Astrocyte (in vitro differentiated cells and primary cell): ENCODE data around the gene MPHOSPH9. TPM values are rescaled to one million over a fixed set of nuclear protein-coding genes. Genes with fewer than 3 reads are reported as not detected.

ENCODE experiments used
- DNase-seq: peaks from one replicate; pipeline ENCODE4 v3.0.0-alpha.2; 2010; ENCODE audit warnings: low read depth
- FAIRE-seq: peaks from 2 replicates; lab custom pipeline; 2011; peaks lifted over from hg19 to GRCh38; lab: Jason Lieb, UNC
- H2AFZ ChIP-seq: 2 replicates; pipeline ENCODE4 v1.6.0; 2012; ENCODE audit warnings: low read depth, low read length, inconsistent platforms
- H3K27ac ChIP-seq: 2 replicates; pipeline ENCODE4 v1.5.1; 2011; ENCODE audit warnings: low read depth, low read length, inconsistent platforms
- H3K27me3 ChIP-seq: 2 replicates; pipeline ENCODE4 v1.6.0; 2011; ENCODE audit warnings: low read length, inconsistent platforms; ENCODE audit not compliant: insufficient read depth
- H3K36me3 ChIP-seq: 2 replicates; pipeline ENCODE4 v1.5.1; 2011; ENCODE audit warnings: low read length, inconsistent platforms; ENCODE audit not compliant: insufficient read depth
- H3K4me1 ChIP-seq: 2 replicates; pipeline ENCODE4 v1.5.1; 2011; ENCODE audit warnings: low read length, inconsistent platforms; ENCODE audit not compliant: insufficient read depth
- H3K4me2 ChIP-seq: 2 replicates; pipeline ENCODE4 v1.6.0; 2012; ENCODE audit warnings: low read length, inconsistent platforms
- H3K4me3 ChIP-seq: 2 replicates; pipeline ENCODE4 v1.5.1; 2011; ENCODE audit warnings: low read depth, mild to moderate bottlenecking, low read length, inconsistent platforms; ENCODE audit not compliant: insufficient read depth
- H3K79me2 ChIP-seq: 2 replicates; pipeline ENCODE4 v1.6.0; 2012; ENCODE audit warnings: mild to moderate bottlenecking, low read length, inconsistent platforms; ENCODE audit not compliant: insufficient read depth
- H3K9ac ChIP-seq: 2 replicates; pipeline ENCODE4 v1.6.0; 2012; ENCODE audit warnings: mild to moderate bottlenecking, low read length, inconsistent platforms
- H3K9me3 ChIP-seq: 2 replicates; pipeline ENCODE4 v1.5.1; 2012; ENCODE audit warnings: low read depth, mild to moderate bottlenecking, low read length, inconsistent platforms; ENCODE audit not compliant: insufficient read depth
- H4K20me1 ChIP-seq: 2 replicates; pipeline ENCODE4 v1.6.0; 2012; ENCODE audit warnings: low read length, inconsistent platforms; ENCODE audit not compliant: insufficient read depth
- H3K27ac Mint-ChIP-seq: one replicate; pipeline ENCODE4 v1.8.0; 2021; ENCODE audit warnings: mild to moderate bottlenecking, mixed read lengths; ENCODE audit not compliant: unreplicated experiment
- H3K27me3 Mint-ChIP-seq: one replicate; pipeline ENCODE4 v1.8.0; 2021; ENCODE audit warnings: low read depth, mixed read lengths; ENCODE audit not compliant: unreplicated experiment
- H3K36me3 Mint-ChIP-seq: one replicate; pipeline ENCODE4 v1.8.0; 2021; ENCODE audit warnings: low read depth, mixed read lengths; ENCODE audit not compliant: unreplicated experiment
- H3K4me1 Mint-ChIP-seq: one replicate; pipeline ENCODE4 v1.8.0; 2021; ENCODE audit warnings: low read depth, mixed read lengths; ENCODE audit not compliant: unreplicated experiment
- H3K4me3 Mint-ChIP-seq: one replicate; pipeline ENCODE4 v1.8.0; 2021; ENCODE audit warnings: mild to moderate bottlenecking, moderate library complexity, mixed read lengths; ENCODE audit not compliant: unreplicated experiment
- H3K9me3 Mint-ChIP-seq: one replicate; pipeline ENCODE4 v1.8.0; 2021; ENCODE audit warnings: mild to moderate bottlenecking, mixed read lengths; ENCODE audit not compliant: unreplicated experiment
- EZH2 ChIP-seq: IDR thresholded peaks from 2 replicates; pipeline ENCODE4 v1.6.1; 2012; ENCODE audit warnings: mild to moderate bottlenecking, low read length, inconsistent platforms; ENCODE audit not compliant: insufficient read depth
- total RNA-seq: library from RNA; stranded (reverse); gene quantifications from 2 replicates; pipeline ENCODE4 v1.2.1, GENCODE V29; 2021
- TF ChIP-seq, protein P1 (sequence below): IDR thresholded peaks from 2 replicates; pipeline ENCODE4 v1.5.1; 2011; ENCODE audit warnings: low read depth, mild to moderate bottlenecking, inconsistent platforms, low read length, moderate library complexity; ENCODE audit not compliant: insufficient read depth

The MPHOSPH9 gene
- total RNA-seq, 1 donor from 2014 or later = 24.9 TPM

DNA sequence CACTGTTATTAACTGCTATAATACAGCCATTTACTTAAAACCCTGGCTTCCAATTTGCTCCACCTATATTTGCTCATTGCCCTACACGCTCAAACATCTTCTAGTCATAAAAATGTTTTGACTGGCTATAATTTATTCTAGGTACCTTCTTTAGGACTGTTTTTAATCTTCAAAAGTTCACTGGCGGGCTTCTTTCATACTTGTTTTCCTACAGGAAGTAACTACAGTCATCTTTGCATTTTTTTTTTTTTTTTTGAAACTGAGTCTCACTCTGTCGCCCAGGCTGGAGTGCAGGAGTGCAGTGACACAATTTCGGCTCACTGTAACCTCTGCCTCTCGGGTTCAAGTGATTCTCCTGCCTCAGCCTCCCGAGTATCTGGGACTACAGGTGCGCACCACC, 32.5 kb downstream of the MPHOSPH9 start:
- no peak for DNase-seq
- Histone ChIP-seq H3K9me3 (no peaks in the 10 kb centered on the region), H3K4me2 (no peak overlapping the region), H3K9ac (no peak overlapping the region), H3K36me3 (peaks cover 34% of the 10 kb centered on the region), H3K79me2 (no peaks in the 10 kb centered on the region), H4K20me1 (no peaks in the 10 kb centered on the region), H3K4me3 (no peak overlapping the region), H3K27ac (no peak overlapping the region), H3K4me1 (no peaks in the 10 kb centered on the region), H3K27me3 (no peaks in the 10 kb centered on the region), H2AFZ (no peak overlapping the region)
- H3K27me3 Mint-ChIP-seq = no peaks in the 10 kb centered on the region
- TF ChIP-seq EZH2 = no peak
- FAIRE-seq = no peak
- no peaks in the 10 kb centered on the region for H3K4me1 Mint-ChIP-seq
- H3K27ac Mint-ChIP-seq = no peak overlapping the region
- H3K9me3 Mint-ChIP-seq = peaks cover under 1% of the 10 kb centered on the region
- no peak overlapping the region for H3K4me3 Mint-ChIP-seq
- peaks cover 14% of the 10 kb centered on the region for H3K36me3 Mint-ChIP-seq

DNA sequence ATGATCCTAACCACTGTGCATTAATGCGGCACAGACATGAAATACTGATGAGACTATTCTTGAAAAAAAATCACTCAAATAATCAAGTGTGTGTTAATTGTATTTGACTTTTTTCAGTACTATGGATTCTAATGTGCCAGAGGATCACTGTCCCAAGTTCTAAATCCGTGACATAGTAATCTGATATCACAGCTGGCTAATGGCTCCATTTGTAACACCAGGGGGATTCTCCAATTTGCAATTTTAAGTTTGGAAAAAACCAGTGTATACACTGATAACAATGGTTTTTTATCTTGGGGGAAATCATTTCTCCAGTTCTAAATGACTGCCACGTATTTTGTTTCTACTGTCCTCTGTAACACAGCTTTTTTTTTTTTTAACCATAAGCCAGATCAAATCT, 33.0 kb downstream of the MPHOSPH9 start:
- Mint-ChIP-seq H3K9me3 (no peaks in the 10 kb centered on the region), H3K27ac (no peak overlapping the region), H3K36me3 (peaks cover 12% of the 10 kb centered on the region), H3K4me3 (no peak overlapping the region), H3K4me1 (no peaks in the 10 kb centered on the region), H3K27me3 (no peaks in the 10 kb centered on the region)
- Histone ChIP-seq H3K79me2 (no peaks in the 10 kb centered on the region), H2AFZ (no peak overlapping the region), H3K4me1 (no peaks in the 10 kb centered on the region), H3K27ac (no peak overlapping the region), H3K27me3 (no peaks in the 10 kb centered on the region), H3K9me3 (no peaks in the 10 kb centered on the region), H4K20me1 (no peaks in the 10 kb centered on the region), H3K4me2 (no peak overlapping the region), H3K4me3 (no peak overlapping the region), H3K36me3 (peaks cover 34% of the 10 kb centered on the region), H3K9ac (no peak overlapping the region)
- DNase-seq = no peak
- no peak for TF ChIP-seq EZH2
- TF ChIP-seq, protein P1, sequence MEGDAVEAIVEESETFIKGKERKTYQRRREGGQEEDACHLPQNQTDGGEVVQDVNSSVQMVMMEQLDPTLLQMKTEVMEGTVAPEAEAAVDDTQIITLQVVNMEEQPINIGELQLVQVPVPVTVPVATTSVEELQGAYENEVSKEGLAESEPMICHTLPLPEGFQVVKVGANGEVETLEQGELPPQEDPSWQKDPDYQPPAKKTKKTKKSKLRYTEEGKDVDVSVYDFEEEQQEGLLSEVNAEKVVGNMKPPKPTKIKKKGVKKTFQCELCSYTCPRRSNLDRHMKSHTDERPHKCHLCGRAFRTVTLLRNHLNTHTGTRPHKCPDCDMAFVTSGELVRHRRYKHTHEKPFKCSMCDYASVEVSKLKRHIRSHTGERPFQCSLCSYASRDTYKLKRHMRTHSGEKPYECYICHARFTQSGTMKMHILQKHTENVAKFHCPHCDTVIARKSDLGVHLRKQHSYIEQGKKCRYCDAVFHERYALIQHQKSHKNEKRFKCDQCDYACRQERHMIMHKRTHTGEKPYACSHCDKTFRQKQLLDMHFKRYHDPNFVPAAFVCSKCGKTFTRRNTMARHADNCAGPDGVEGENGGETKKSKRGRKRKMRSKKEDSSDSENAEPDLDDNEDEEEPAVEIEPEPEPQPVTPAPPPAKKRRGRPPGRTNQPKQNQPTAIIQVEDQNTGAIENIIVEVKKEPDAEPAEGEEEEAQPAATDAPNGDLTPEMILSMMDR = no peak
- no peak for FAIRE-seq

GRCh38 chr12:123187637-123188036, 45.3 kb downstream of the MPHOSPH9 start:
- Histone ChIP-seq H2AFZ (no peak overlapping the region), H3K4me2 (no peak overlapping the region), H3K27ac (no peak overlapping the region), H3K27me3 (no peaks in the 10 kb centered on the region), H3K4me1 (no peaks in the 10 kb centered on the region), H4K20me1 (no peaks in the 10 kb centered on the region), H3K79me2 (no peaks in the 10 kb centered on the region), H3K9me3 (no peaks in the 10 kb centered on the region), H3K36me3 (peaks cover 19% of the 10 kb centered on the region), H3K4me3 (no peak overlapping the region), H3K9ac (no peak overlapping the region)
- TF ChIP-seq, protein P1 = no peak
- TF ChIP-seq EZH2 = no peak
- no peaks in the 10 kb centered on the region for H3K9me3 Mint-ChIP-seq
- peaks cover 9% of the 10 kb centered on the region for H3K36me3 Mint-ChIP-seq
- FAIRE-seq (no peak), DNase-seq (no peak)
- H3K4me1 Mint-ChIP-seq = no peaks in the 10 kb centered on the region
- no peak overlapping the region for H3K4me3 Mint-ChIP-seq
- no peaks in the 10 kb centered on the region for H3K27me3 Mint-ChIP-seq
- no peak overlapping the region for H3K27ac Mint-ChIP-seq
